AG09319 (cell line): Measurements from ENCODE around the gene GADD45A.

ENCODE experiments used
- DNase-seq: peaks from one replicate; pipeline ENCODE4 v3.0.0-alpha.2; 2010; ENCODE audit warnings: low read depth; ENCODE audit errors: extremely low read depth
- CTCF ChIP-seq: IDR thresholded peaks from 2 replicates; pipeline ENCODE4 v1.5.1; 2011; ENCODE audit warnings: low read depth, mild to moderate bottlenecking, inconsistent platforms, low read length, moderate library complexity

GADD45A gene

GRCh38 chr1:67701876-67702275 is 16.9 kb downstream of the GADD45A start:
- no peak for TF ChIP-seq CTCF
- DNase-seq: no peak

GRCh38 chr1:67704351-67704750 is 19.4 kb downstream of the GADD45A start:
- TF ChIP-seq CTCF: no peak
- no peak for DNase-seq

GRCh38 chr1:67705735-67706453 is 20.9 kb downstream of the GADD45A start:
- no peak for TF ChIP-seq CTCF
- DNase-seq: no peak

DNA sequence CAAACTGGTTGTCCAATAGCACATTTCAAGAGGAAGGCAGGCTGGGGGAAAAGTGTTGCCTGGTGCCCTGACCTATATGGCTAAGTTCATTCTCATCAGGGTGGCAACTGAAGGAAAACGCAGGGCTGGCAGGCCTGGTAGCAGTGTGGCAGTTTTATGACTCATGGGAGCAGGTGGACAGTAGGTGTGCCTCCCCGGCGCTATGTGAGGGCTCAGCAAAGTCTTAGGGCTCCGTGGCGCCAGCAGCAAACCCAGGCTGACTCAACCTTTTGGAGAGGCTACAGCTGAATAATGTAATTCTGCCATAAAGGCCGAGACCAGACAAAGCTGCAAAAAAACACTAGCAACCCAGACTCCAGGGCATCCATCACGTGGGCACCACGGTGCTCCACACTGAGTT is 23.6 kb downstream of the GADD45A start:
- TF ChIP-seq CTCF: no peak
- no peak for DNase-seq

DNA sequence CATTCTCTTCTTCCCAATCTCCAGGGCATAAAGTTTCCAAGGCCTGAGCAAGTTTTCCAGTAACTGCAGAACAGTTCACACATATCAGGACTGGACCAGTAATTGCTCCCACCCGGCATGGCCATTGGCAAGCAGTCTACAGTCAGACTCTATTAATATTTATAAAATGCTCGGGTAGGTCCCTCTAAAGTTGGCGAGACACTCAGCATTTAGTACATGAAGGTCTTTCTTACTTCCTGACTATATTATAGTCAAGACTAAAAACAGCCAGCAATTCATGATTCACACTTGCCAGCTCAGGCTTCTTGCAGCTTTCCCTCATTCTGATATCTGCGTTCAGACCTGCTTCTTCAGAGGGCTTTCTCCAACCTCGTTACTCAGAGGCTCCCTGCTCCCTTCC is 25.4 kb downstream of the GADD45A start:
- no peak for TF ChIP-seq CTCF
- no peak for DNase-seq

DNA sequence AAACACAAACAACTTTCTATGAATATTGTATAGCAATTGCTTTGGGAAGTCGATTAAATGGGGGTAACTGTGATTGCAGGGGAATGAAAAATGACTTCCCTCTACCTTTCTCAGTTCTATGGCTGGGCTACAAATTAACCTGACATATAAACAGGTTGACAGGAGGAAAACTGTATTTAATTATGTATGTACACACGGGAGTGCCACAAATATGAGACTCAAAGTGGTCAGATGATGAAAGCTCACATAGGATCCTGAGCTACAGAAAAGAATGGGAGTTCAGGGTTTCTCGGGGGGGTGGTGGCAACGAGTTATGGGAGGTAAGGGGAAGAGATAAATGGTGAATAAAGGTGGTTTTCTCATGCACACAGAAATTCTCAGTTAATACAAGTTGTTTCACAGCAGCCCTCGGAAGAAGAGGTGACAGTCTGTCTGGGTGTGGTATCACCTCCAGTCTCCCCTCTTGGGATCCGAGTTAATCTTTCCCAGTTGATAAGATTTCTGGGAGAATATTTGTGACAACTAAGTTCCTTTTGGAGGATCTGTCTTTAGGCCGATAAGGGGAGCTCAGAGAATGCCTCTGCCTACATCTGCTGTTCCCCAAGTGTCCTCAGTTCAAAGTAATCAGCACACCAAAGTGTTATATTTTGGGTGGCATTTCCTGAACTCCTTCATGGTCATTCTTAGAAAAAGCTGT is 26.3 kb downstream of the GADD45A start:
- no peak for TF ChIP-seq CTCF
- no peak for DNase-seq

DNA sequence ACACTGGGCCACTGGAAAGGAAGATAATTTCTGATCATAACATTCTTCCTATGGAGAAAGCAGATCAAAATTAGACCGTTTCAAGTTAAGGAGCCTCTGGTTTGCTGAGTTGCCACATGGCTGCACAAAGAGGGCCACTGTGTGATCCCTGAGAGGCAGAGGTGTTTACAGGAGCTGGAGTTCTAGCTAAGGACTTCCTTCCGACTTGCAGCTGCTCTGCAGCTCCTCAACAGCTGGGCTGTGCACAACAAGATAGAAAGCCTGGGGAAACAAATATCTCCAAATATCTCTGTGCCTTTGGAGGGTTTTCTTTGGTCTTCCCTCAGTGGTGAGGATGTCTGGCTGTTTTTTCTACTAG is 26.8 kb downstream of the GADD45A start:
- DNase-seq: no peak
- TF ChIP-seq CTCF: no peak
